K562 (cell line): ENCODE measurements around the gene EDEM1. TPM values are rescaled to one million over a fixed set of nuclear protein-coding genes. Genes with fewer than 3 reads are reported as not detected.

Experiments used
- GATAD2A ChIP-seq: fragments of 450-650 bp; IDR thresholded peaks from 2 replicates; pipeline ENCODE4 v1.6.1; 2017
- IFI16 ChIP-seq: fragments of 250-450 bp; sonication (Bioruptor Pico); IDR thresholded peaks from 2 replicates; pipeline ENCODE4 v2.1.2; 2022; ENCODE audit warnings: mild to moderate bottlenecking, inconsistent platforms
- POLR2A ChIP-seq: fragments of 450-650 bp; conservative IDR thresholded peaks from 2 replicates; pipeline ENCODE4 v1.6.1; 2016
- TGIF2 ChIP-seq: sonication (generic); formaldehyde crosslinking; IDR thresholded peaks from 2 replicates; pipeline ENCODE4 v1.8.1; 2022; ENCODE audit warnings: mild to moderate bottlenecking, missing genetic modification reagents, moderate library complexity
- ZFP30 ChIP-seq: fragments of 250-450 bp; sonication (Bioruptor Pico); IDR thresholded peaks from 2 replicates; pipeline ENCODE4 v1.8.0; 2022; ENCODE audit warnings: moderate library complexity, mild to moderate bottlenecking, inconsistent platforms, borderline replicate concordance
- ZNF407 ChIP-seq: fragments of 450-650 bp; IDR thresholded peaks from 2 replicates; pipeline ENCODE4 v1.6.1; 2016; ENCODE audit warnings: low read depth
- ZNF436 ChIP-seq: fragments of 250-450, 450-650 bp; sonication (Bioruptor Pico); formaldehyde crosslinking; IDR thresholded peaks from 2 replicates; pipeline ENCODE4 v1.7.0; 2020; ENCODE audit warnings: mild to moderate bottlenecking
- polyA plus RNA-seq, 8 experiments: library from polyadenylated mRNA; depleted of rRNA in 4 of 8; stranded (reverse) in 5 of 8; unstranded in 3 of 8; fragments of >200 nt; fragmentation: Nextera tagmentation in 2 of 8; fragmentation: Illumina TruSeq in 1 of 8; extraction: Ambion mirVana in 2 of 8; extraction: Trizol in 1 of 8; gene quantifications; 2 replicates each; pipeline versions ENCODE4 v1.2.1 to v1.2.3, GENCODE V29; 2011 to 2014; ENCODE audit warnings: inconsistent platforms in 1 of 8, missing spikeins in 1 of 8
- total RNA-seq, 7 experiments: library from RNA; depleted of rRNA in 6 of 7; stranded (reverse); fragments of >200 nt in 6 of 7; fragmentation: Illumina TruSeq in 2 of 7; extraction: Trizol in 2 of 7; gene quantifications; 2 replicates each; pipeline versions ENCODE4 v1.2.1 to v1.2.3, GENCODE V29; 2011 to 2021; ENCODE audit warnings: low replicate concordance in 1 of 7
- TF ChIP-seq, protein P1 (sequence below): fragments of 450-650 bp; IDR thresholded peaks from 2 replicates; pipeline ENCODE4 v1.6.1; 2016; ENCODE audit warnings: mild to moderate bottlenecking, moderate library complexity

Gene EDEM1
- total and polyA plus RNA-seq, 9 of the 15 experiments (the other 6 are each of a cell fraction or from before 2014, with no cell fraction given), result 6.2 to 36.7 (median 14.3) TPM

GRCh38 chr3:5197470-5198312 is 10.2 kb downstream of the EDEM1 start (continued):
- TF ChIP-seq ZNF407 (no peak), TGIF2 (CRISPR knock-in tag) (no peak), IFI16 (CRISPR knock-in tag) (peak; percentile 68), ZFP30 (CRISPR knock-in tag) (no peak), ZNF436 (CRISPR knock-in tag) (no peak), POLR2A (no peak), GATAD2A (no peak)
- TF ChIP-seq, protein P1, sequence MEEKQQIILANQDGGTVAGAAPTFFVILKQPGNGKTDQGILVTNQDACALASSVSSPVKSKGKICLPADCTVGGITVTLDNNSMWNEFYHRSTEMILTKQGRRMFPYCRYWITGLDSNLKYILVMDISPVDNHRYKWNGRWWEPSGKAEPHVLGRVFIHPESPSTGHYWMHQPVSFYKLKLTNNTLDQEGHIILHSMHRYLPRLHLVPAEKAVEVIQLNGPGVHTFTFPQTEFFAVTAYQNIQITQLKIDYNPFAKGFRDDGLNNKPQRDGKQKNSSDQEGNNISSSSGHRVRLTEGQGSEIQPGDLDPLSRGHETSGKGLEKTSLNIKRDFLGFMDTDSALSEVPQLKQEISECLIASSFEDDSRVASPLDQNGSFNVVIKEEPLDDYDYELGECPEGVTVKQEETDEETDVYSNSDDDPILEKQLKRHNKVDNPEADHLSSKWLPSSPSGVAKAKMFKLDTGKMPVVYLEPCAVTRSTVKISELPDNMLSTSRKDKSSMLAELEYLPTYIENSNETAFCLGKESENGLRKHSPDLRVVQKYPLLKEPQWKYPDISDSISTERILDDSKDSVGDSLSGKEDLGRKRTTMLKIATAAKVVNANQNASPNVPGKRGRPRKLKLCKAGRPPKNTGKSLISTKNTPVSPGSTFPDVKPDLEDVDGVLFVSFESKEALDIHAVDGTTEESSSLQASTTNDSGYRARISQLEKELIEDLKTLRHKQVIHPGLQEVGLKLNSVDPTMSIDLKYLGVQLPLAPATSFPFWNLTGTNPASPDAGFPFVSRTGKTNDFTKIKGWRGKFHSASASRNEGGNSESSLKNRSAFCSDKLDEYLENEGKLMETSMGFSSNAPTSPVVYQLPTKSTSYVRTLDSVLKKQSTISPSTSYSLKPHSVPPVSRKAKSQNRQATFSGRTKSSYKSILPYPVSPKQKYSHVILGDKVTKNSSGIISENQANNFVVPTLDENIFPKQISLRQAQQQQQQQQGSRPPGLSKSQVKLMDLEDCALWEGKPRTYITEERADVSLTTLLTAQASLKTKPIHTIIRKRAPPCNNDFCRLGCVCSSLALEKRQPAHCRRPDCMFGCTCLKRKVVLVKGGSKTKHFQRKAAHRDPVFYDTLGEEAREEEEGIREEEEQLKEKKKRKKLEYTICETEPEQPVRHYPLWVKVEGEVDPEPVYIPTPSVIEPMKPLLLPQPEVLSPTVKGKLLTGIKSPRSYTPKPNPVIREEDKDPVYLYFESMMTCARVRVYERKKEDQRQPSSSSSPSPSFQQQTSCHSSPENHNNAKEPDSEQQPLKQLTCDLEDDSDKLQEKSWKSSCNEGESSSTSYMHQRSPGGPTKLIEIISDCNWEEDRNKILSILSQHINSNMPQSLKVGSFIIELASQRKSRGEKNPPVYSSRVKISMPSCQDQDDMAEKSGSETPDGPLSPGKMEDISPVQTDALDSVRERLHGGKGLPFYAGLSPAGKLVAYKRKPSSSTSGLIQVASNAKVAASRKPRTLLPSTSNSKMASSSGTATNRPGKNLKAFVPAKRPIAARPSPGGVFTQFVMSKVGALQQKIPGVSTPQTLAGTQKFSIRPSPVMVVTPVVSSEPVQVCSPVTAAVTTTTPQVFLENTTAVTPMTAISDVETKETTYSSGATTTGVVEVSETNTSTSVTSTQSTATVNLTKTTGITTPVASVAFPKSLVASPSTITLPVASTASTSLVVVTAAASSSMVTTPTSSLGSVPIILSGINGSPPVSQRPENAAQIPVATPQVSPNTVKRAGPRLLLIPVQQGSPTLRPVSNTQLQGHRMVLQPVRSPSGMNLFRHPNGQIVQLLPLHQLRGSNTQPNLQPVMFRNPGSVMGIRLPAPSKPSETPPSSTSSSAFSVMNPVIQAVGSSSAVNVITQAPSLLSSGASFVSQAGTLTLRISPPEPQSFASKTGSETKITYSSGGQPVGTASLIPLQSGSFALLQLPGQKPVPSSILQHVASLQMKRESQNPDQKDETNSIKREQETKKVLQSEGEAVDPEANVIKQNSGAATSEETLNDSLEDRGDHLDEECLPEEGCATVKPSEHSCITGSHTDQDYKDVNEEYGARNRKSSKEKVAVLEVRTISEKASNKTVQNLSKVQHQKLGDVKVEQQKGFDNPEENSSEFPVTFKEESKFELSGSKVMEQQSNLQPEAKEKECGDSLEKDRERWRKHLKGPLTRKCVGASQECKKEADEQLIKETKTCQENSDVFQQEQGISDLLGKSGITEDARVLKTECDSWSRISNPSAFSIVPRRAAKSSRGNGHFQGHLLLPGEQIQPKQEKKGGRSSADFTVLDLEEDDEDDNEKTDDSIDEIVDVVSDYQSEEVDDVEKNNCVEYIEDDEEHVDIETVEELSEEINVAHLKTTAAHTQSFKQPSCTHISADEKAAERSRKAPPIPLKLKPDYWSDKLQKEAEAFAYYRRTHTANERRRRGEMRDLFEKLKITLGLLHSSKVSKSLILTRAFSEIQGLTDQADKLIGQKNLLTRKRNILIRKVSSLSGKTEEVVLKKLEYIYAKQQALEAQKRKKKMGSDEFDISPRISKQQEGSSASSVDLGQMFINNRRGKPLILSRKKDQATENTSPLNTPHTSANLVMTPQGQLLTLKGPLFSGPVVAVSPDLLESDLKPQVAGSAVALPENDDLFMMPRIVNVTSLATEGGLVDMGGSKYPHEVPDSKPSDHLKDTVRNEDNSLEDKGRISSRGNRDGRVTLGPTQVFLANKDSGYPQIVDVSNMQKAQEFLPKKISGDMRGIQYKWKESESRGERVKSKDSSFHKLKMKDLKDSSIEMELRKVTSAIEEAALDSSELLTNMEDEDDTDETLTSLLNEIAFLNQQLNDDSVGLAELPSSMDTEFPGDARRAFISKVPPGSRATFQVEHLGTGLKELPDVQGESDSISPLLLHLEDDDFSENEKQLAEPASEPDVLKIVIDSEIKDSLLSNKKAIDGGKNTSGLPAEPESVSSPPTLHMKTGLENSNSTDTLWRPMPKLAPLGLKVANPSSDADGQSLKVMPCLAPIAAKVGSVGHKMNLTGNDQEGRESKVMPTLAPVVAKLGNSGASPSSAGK, result peak; percentile 30; the same call in 1 of the 2 replicates
